ENCODE data around the gene IL6R.

DNA sequence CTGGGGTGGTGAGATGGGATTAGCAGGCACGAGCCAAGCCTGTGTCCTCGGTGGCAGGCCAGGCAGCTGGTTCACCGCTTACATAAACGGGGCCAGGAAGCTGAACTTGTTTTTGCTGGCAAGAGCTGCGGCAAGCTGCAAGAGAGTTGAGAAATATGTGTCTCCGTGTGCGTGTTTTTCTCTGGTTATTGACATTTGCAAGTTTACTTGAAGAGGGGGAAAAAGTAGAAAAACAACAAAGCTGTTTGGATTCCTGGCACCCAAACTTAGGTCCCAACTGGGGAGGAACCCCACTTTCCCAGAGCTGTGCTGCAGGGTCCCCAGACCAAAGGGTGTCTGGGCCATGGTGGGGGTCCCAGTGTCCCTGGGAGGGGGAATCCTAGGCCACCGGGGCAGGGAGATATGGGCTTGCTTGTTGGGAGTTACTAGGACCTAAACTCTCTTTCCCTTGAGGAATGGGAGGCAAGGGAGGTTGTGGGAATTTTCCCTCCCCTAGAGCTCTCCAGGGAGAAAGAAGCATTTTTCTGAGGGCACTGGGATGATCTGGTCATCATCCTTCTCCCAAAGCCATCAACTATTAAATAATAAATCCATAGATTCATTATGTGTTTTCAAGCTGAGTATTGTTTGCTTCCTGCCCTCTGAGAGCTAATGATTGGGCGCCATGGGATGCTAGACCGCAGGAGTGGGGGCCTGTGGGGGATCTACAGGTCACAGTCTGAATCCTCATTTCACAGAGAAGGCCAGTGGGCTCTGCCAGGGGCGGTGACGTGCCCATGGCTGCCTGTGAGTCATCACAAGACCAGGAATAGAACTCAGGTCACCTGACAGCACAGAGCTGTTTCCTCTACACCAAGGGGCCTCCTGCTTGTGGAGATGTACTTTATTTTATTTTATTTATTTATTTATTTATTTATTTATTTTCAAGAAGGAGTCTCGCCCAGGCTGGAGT, 14.8 kb downstream of the IL6R start:
- TF ChIP-seq, protein P1, sequence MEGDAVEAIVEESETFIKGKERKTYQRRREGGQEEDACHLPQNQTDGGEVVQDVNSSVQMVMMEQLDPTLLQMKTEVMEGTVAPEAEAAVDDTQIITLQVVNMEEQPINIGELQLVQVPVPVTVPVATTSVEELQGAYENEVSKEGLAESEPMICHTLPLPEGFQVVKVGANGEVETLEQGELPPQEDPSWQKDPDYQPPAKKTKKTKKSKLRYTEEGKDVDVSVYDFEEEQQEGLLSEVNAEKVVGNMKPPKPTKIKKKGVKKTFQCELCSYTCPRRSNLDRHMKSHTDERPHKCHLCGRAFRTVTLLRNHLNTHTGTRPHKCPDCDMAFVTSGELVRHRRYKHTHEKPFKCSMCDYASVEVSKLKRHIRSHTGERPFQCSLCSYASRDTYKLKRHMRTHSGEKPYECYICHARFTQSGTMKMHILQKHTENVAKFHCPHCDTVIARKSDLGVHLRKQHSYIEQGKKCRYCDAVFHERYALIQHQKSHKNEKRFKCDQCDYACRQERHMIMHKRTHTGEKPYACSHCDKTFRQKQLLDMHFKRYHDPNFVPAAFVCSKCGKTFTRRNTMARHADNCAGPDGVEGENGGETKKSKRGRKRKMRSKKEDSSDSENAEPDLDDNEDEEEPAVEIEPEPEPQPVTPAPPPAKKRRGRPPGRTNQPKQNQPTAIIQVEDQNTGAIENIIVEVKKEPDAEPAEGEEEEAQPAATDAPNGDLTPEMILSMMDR (conservative IDR thresholded peaks at IDR 0.05; ENCODE audit: low read depth, low read length): no peak
- TF ChIP-seq MAZ (IDR thresholded peaks at IDR 0.05; ENCODE audit: borderline replicate concordance, low read depth, low read length): peak; percentile 46; the same call in 1 of the 2 replicates

Measured in IMR-90 (cell line).